Activated T-cell treated with anti-CD3 and anti-CD28 coated beads, Interleukin-2, amount 50 U/mL, for 4 hours (primary cell): ENCODE measurements around the gene SUGT1. TPM values are rescaled to one million over a fixed set of nuclear protein-coding genes. Genes with fewer than 3 reads are reported as not detected.
"Not testable (repeated sequence)": the region's sequence is repeated elsewhere in the genome, so short reads cannot be mapped to it uniquely, and the experiment has no call there.

Experiments used
- ATAC-seq, 2 donors: fragments of 200-7000 bp; cut with Tn5 transposase; one replicate each; pipeline ENCODE4 v1.10.0; 2021
- DNase-seq: peaks from one replicate; pipeline ENCODE4 v3.0.0-alpha.2; 2020
- H3K27me3 Mint-ChIP-seq: one replicate; pipeline ENCODE4 v1.8.0; 2021; ENCODE audit warnings: low read depth, mixed read lengths
- H3K36me3 Mint-ChIP-seq: one replicate; pipeline ENCODE4 v1.8.0; 2022; ENCODE audit warnings: mixed read lengths; ENCODE audit not compliant: insufficient read depth
- H3K4me1 Mint-ChIP-seq: one replicate; pipeline ENCODE4 v1.8.0; 2021; ENCODE audit warnings: low read depth, mixed read lengths
- H3K4me3 Mint-ChIP-seq: one replicate; pipeline ENCODE4 v1.8.0; 2021; ENCODE audit warnings: mild to moderate bottlenecking, moderate library complexity, mixed read lengths
- H3K9me3 Mint-ChIP-seq: one replicate; pipeline ENCODE4 v1.8.0; 2021; ENCODE audit warnings: mixed read lengths
- total RNA-seq, 3 donors: library from RNA; stranded (reverse); gene quantifications; one replicate each; pipeline ENCODE4 v1.2.1, GENCODE V29; 2021

The SUGT1 gene
- total RNA-seq, 3 donors from 2014 or later: 59.8 to 73.2 (median 63.9) TPM

DNA sequence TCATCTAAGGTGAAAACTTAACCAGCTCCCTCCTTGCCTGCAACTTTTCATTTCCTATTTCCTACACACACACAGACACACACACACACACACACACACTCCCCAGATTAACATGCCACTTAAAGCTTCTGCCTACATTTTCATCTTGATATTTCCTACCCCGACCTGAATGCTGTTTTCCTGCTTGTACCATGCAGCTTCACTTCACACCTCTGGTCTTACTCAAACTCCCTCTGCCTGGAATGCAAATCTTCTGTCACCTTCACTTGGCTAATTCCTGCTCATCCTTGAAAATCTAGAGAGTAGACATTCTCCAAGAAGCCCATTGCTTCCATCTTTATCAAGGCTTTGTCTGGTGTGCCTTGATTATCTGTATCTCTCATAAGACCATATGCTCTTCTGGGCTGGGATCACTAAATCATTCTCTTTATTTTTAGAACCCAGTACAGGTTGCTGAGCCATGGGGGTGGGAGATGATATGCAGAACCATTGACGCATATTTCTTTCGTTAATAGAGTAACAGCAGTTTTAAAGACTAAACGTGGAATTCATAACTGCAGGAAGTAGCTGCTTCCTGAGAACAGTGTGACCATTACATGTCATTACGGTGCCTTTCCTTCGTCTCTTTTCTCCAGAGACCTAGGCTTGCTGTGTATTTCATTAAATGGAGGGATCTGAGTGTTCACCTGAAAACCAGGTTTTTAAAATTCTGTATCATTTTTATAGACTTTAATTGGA lies 49.3 kb downstream of the SUGT1 start:
- peaks cover 11% of the 10 kb centered on the region for H3K36me3 Mint-ChIP-seq

DNA sequence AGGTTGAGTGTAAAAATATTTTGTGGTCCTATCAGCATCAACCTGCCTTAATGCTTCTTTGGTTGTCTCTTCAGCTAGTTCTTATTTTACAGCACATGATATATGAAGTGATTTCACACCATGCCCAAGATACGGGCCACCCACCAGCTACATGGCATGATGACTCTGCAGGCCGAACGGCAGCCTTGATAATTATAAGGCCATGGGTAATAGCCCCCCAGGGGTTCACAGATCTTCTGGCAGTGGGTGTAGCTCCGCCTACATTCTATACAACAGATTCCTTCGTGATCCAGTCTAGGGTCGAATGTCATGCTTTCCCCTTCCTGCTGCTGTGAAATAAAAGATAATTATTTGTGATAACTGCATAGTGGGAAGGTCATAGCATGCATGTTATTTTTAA lies 50.8 kb downstream of the SUGT1 start:
- no peak for ATAC-seq
- Mint-ChIP-seq H3K27me3 (no peaks in the 10 kb centered on the region), H3K4me1 (no peaks in the 10 kb centered on the region), H3K36me3 (peaks cover 6% of the 10 kb centered on the region), H3K4me3 (no peak overlapping the region), H3K9me3 (no peaks in the 10 kb centered on the region)
- DNase-seq: no peak

More for the DNA sequence above, 49.3 kb downstream of the SUGT1 start:
- no peaks in the 10 kb centered on the region for H3K4me1 Mint-ChIP-seq
- H3K9me3 Mint-ChIP-seq: no peaks in the 10 kb centered on the region
- DNase-seq: no peak
- no peaks in the 10 kb centered on the region for H3K27me3 Mint-ChIP-seq
- no peak overlapping the region for H3K4me3 Mint-ChIP-seq
- ATAC-seq: no peak

DNA sequence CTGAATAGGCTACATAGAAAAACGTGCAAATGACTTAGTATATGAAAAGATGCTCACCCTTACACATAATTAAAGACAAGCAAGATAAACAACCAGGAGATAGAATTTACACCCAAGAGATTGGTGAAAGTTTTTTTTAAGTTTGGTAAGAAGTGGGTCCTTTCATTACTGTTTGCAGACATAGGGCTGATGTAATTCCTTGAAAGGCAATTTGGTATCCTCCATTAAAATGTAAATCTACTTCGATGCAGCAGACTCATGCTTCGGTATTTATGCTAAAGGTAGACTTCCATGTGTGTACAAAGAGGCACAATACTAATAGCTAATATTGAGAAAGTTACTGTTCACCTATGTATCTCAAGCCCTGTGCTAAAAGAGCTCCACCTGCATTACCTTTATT lies 53.4 kb downstream of the SUGT1 start:
- no peak overlapping the region for H3K4me3 Mint-ChIP-seq
- H3K36me3 Mint-ChIP-seq: peaks cover 4% of the 10 kb centered on the region

DNA sequence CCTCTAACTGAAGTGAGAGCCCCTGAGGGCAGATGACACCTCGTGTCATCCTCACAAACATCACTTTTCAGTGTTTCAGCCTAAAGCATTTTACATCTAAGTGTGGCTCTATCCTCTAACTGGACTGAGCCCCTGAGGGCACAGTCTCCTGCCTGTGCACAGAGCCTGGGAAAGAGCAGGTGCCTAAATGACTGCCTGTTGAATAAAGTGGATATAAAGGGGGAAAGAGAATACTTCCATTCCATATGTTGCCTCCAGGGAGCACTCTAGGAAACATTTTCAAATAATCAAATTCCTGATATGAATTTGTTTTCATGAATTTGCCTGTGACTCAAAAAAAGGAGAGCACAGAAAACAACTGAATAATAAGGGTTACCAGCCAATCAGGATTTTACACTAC lies 54.7 kb downstream of the SUGT1 start:
- H3K9me3 Mint-ChIP-seq: no peaks in the 10 kb centered on the region
- no peaks in the 10 kb centered on the region for H3K27me3 Mint-ChIP-seq
- no peak overlapping the region for H3K4me3 Mint-ChIP-seq
- ATAC-seq (no peak), DNase-seq (no peak)
- peaks cover 2% of the 10 kb centered on the region for H3K36me3 Mint-ChIP-seq
- H3K4me1 Mint-ChIP-seq: no peaks in the 10 kb centered on the region

More for the DNA sequence above, 53.4 kb downstream of the SUGT1 start:
- Mint-ChIP-seq H3K9me3 (no peaks in the 10 kb centered on the region), H3K4me1 (no peaks in the 10 kb centered on the region), H3K27me3 (no peaks in the 10 kb centered on the region)
- no peak for ATAC-seq
- no peak for DNase-seq

DNA sequence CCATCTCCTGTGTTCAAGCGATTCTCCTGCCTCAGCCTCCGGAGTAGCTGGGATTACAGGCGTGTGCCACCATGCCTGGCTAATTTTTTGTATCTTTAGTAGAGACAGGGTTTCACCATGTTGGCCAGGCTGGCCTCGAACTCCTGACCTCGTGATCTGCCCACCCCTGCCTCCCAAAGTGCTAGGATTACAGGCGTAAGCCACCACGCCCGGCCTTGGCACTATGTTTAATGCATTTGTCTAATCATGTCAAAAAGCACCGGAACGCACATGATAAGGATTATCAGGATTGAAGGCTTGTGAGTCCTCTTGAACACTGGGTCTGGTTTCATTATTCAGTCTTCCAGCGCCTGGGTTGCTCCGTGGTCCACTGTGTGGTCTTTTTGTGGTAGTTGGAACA lies 55.6 kb downstream of the SUGT1 start:
- ATAC-seq, H3K36me3 Mint-ChIP-seq, DNase-seq, H3K4me1 Mint-ChIP-seq, H3K9me3 Mint-ChIP-seq, H3K27me3 Mint-ChIP-seq, H3K4me3 Mint-ChIP-seq: not testable (repeated sequence)

DNA sequence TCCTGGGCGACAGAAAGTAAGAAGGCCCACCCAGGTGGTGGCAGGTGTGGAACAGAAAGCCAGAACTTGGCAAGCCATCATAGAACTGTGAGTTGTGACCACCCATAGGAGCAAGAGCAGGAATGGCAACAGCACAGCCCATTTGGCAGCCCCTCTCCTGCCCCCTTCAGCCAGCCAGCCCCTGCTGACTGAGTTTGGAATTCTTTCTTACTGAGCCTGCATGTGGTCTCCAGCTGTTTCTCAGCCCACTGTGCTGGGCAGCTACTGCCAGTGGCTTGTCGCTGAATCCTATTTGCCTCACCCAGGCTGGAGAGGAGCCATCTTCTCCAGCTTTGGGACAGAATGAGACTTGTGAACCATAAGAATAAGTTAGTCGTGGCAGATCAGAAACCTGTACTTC lies 58.6 kb downstream of the SUGT1 start:
- no peak for DNase-seq
- ATAC-seq: no peak
- no peaks in the 10 kb centered on the region for H3K9me3 Mint-ChIP-seq
- no peaks in the 10 kb centered on the region for H3K4me1 Mint-ChIP-seq
- H3K27me3 Mint-ChIP-seq: peaks cover 4% of the 10 kb centered on the region
- H3K4me3 Mint-ChIP-seq: no peak overlapping the region
- no peaks in the 10 kb centered on the region for H3K36me3 Mint-ChIP-seq

DNA sequence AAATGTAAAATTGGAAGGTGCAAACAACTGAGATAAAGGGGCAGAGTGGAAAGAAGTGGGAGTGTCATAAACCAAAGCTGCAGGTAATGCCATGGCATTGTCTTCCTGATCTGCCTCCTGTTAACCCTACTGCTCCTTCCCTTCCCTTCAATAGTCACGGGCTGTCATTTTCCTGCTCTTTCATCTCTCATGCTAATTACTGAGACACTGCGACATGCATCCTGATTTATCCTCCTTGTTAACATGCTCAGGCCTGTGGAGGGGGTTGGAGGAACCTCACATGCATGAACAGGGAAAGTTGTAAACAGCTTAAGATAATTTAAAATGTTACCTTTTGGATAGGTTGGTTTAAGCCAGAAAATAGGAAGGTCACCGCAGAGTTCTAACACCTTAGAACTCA lies 59.7 kb downstream of the SUGT1 start:
- Mint-ChIP-seq H3K27me3 (peaks cover 6% of the 10 kb centered on the region), H3K4me1 (no peaks in the 10 kb centered on the region), H3K4me3 (no peak overlapping the region), H3K9me3 (no peaks in the 10 kb centered on the region), H3K36me3 (no peaks in the 10 kb centered on the region)
- DNase-seq: no peak
- ATAC-seq: no peak

DNA sequence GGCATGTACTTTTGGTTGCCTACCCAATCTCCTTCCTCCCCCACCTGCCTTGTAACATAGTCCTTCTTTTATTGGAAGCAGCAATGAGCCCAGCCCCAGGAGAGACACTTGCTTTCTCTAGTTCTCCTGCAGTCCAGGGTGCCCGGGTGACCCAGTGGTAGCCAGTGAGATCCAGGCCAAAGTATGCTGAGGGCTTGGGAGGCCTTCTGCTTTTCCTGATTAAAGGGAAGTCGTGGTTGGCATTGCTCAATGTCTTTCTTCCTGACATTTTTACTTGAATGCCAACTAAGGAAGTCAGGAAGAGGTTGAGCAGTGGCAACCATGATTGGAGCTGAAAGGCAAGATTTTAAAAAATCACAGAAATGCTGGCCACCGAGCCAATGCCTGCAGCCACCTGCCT lies 61.3 kb downstream of the SUGT1 start:
- H3K4me3 Mint-ChIP-seq: no peak overlapping the region
- no peak for ATAC-seq
- H3K36me3 Mint-ChIP-seq: no peaks in the 10 kb centered on the region
- peaks cover 10% of the 10 kb centered on the region for H3K9me3 Mint-ChIP-seq
- peaks cover 12% of the 10 kb centered on the region for H3K27me3 Mint-ChIP-seq
- no peak for DNase-seq
- no peaks in the 10 kb centered on the region for H3K4me1 Mint-ChIP-seq

DNA sequence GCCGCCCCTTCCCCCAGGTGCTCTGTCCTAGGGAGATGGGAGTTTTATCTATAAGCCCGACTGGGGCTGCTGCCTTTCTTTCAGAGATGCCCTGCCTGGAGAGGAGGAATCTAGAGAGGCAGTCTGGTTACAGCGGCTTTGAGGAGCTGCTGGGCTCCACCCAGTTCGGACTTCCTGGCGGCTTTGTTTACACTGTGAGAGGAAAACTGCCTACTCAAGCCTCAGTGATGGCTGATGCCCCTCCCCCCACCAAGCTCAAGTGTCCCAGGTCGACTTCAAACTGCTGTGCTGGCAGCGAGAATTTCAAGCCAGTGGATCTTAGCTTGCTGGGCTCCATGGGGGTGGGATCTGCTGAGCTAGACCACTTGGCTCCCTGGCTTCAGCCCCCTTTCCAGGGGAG lies 68.3 kb downstream of the SUGT1 start:
- ATAC-seq, H3K36me3 Mint-ChIP-seq, H3K4me1 Mint-ChIP-seq, DNase-seq, H3K4me3 Mint-ChIP-seq, H3K9me3 Mint-ChIP-seq: not testable (repeated sequence)
- H3K27me3 Mint-ChIP-seq: peaks cover 27% of the 10 kb centered on the region

DNA sequence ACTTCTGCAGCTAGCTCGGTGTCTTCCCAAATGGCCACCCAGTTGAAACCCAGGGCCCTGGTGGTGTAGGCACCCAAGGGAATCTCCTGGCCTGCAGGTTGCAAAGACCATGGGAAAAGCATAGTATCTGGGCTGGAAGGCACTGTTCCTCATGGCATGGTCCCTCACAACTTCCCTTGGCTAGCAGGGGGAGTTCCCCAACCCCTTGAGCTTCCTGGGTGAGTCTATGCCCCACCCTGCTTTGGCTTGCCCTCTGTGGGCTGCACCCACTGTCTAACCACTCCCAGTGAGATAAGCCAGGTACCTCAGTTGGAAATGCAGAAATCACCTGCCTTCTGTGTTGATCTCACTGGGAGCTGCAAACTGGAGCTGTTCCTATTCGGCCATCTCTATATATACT lies 68.7 kb downstream of the SUGT1 start:
- Mint-ChIP-seq H3K9me3 (peaks cover 11% of the 10 kb centered on the region), H3K27me3 (peaks cover 25% of the 10 kb centered on the region)
- H3K4me3 Mint-ChIP-seq, H3K4me1 Mint-ChIP-seq, DNase-seq, ATAC-seq, H3K36me3 Mint-ChIP-seq: not testable (repeated sequence)

DNA sequence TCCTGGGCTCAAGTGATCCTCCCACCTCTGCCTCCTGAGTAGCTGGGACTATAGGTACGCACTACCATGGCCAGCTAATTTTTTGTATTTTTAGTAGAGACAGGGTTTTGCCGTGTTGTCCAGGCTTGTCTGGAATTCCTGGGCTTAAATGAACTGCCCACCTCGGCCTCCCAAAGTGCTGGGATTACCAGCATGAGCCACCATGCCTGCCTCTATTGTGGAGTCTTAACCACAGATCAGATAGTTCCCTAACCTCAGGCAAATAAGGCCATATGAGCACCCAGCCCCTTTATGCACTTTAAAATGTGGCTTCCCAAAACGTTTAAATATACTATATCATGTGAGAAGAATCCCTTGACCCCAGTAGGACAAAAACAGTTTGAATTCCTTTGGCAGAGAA lies 70.5 kb downstream of the SUGT1 start:
- DNase-seq: no peak
- Mint-ChIP-seq H3K27me3 (peaks cover 20% of the 10 kb centered on the region), H3K36me3 (no peaks in the 10 kb centered on the region), H3K4me3 (no peak overlapping the region), H3K9me3 (peaks cover 9% of the 10 kb centered on the region), H3K4me1 (no peaks in the 10 kb centered on the region)
- no peak for ATAC-seq

DNA sequence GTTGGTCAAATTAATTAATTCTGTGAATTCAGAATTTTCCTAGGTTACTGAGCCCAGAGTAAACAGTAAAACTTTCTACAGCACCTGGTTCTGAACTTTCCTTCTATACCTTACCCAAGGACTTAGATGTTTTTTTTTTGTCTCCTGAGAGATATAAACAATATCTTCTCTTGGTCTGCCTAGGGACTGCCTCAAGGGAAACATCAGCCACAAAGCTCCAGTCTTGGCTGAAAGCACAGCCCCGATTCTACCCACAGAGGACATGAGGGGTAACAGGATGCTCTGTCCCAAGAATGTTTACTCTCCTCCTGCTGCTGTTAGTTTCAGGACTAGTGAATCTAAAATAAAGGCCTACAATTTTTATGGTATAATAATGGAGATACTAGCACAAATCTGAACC lies 72.7 kb downstream of the SUGT1 start:
- peaks cover 16% of the 10 kb centered on the region for H3K27me3 Mint-ChIP-seq
- H3K9me3 Mint-ChIP-seq: peaks cover 3% of the 10 kb centered on the region
- ATAC-seq (no peak), DNase-seq (no peak)
- no peak overlapping the region for H3K4me3 Mint-ChIP-seq
- no peaks in the 10 kb centered on the region for H3K36me3 Mint-ChIP-seq
- no peaks in the 10 kb centered on the region for H3K4me1 Mint-ChIP-seq

DNA sequence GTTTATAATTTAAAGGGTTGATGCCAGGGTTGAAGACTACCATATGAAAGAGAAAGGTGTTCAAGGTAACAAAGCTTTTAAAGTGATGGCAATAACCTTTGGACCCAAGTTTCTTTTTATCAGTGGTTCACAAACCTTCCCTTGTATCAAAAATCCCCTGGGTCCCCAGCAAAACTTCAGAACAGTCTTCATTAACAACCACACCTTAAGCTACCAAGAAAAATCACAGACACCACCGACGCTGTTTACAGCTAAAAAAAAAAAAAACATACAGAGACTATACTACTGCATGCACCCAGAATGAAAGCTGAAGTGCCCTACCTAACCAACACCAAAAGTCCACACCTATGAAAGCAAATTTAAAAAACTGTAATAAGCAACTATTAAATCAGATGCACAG lies 73.6 kb downstream of the SUGT1 start:
- Mint-ChIP-seq H3K4me3 (no peak overlapping the region), H3K9me3 (peaks cover 3% of the 10 kb centered on the region), H3K4me1 (no peaks in the 10 kb centered on the region), H3K27me3 (peaks cover 14% of the 10 kb centered on the region), H3K36me3 (no peaks in the 10 kb centered on the region)
- DNase-seq (no peak), ATAC-seq (no peak)

DNA sequence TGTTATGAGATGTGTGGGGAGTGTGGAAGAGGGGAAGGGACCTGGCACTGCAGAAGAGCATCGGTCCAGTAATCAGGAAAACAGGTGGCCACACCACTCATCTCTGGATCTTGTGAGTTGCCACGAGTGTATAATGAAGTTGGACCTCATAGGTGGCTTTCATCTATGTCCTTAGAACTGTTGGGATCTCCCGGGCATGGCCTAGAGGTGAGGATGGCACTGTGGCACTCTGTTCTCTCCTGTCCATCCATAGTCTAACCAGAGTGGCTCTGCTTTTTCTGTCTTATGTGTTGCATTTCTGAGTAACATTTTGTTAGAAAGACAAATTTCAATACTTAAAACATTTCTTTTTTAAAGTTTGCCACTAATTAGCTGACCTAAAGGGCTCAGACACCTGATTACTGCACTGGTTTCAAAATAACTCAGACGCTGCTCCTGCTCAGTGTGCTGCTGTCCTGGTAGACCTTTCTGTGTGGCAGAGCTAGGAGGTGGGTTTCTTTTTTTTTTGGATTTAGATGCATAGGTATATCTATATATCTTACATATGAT lies 81.5 kb downstream of the SUGT1 start:
- Mint-ChIP-seq H3K9me3 (no peaks in the 10 kb centered on the region), H3K4me1 (peaks cover 4% of the 10 kb centered on the region), H3K36me3 (no peaks in the 10 kb centered on the region), H3K4me3 (no peak overlapping the region), H3K27me3 (peaks cover 23% of the 10 kb centered on the region)
- DNase-seq (no peak), ATAC-seq (no peak)

DNA sequence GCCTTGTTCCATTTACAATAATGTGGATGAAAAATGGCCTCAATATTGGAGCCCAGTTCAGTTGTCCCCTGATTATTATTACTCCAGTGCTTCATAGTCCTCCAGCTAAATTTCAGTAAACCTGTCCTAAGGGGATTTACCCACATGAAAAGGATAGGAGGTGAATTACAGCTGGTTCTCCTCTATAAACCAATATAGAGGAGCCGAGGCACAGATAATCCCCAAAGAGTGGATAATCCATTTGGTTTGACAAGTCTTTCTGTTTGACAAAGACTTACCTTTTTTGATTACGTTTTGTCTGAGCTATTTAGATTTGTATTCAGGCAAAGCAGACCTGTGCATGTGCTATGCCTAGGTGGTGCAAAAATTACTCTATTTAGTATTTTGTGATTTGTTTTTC lies 84.3 kb downstream of the SUGT1 start:
- H3K9me3 Mint-ChIP-seq: no peaks in the 10 kb centered on the region
- H3K36me3 Mint-ChIP-seq: no peaks in the 10 kb centered on the region
- peaks cover 46% of the 10 kb centered on the region for H3K27me3 Mint-ChIP-seq
- ATAC-seq (no peak), DNase-seq (no peak)
- peaks cover 5% of the 10 kb centered on the region for H3K4me1 Mint-ChIP-seq
- H3K4me3 Mint-ChIP-seq: no peak overlapping the region
